Neural progenitor cell (in vitro differentiated cells): ENCODE data around the gene ZNF222.

Experiments
- CTCF ChIP-seq: fragments of 200-600 bp; sonication (generic); IDR thresholded peaks from 2 replicates; pipeline ENCODE4 v1.5.1; 2017; ENCODE audit warnings: antibody characterized with exemption, mild to moderate bottlenecking
- EZH2 ChIP-seq: fragments of 200-600 bp; sonication (generic); IDR thresholded peaks from 2 replicates; pipeline ENCODE4 v1.6.1; 2017; ENCODE audit warnings: antibody characterized with exemption, mild to moderate bottlenecking, moderate library complexity
- EZH2phosphoT487 ChIP-seq: fragments of 200-600 bp; sonication (generic); IDR thresholded peaks from 2 replicates; pipeline ENCODE4 v1.6.1; 2017; ENCODE audit warnings: antibody characterized with exemption

GRCh38 chr19:44003461-44004009, 21.6 kb upstream of the ZNF222 start:
- TF ChIP-seq CTCF (no peak), EZH2 (no peak), EZH2phosphoT487 (no peak)
